ENCODE results near the gene FRMD3. TPM values are rescaled to one million over a fixed set of nuclear protein-coding genes. Genes with fewer than 3 reads are reported as not detected.

The FRMD3 gene
- total and polyA plus RNA-seq, 8 donors = 0.87 to 2.6 (median 1.5) TPM

DNA sequence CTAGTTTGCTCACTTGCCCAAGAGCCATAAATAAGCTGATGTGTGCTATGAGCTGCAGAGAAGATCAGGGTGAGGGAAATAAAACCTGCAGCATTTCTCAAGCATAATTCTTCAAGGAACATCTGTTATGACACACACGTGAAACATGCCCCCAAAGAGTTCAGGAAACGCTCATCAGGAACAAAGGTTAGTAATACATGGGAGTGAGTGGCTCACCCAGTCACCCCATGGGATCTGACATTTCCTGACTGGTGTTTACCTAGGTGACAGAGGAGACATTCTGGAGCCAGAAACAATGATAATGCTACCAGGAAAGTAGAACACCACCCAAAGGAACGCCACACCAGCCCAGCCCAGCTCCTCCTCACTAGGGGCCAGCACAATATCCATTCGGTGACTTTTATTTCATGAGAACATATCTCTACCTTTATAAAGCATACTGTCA is 66.0 kb downstream of the FRMD3 start:
- no peak for FAIRE-seq
- H3K4me3 ChIP-seq = no peak overlapping the region
- ATAC-seq = peak in 2 of 4 donors; percentile 18 to 64
- H3K4me1 ChIP-seq = no peaks in the 10 kb centered on the region
- no peaks in the 10 kb centered on the region for H3K9me3 ChIP-seq
- 82 to 88% methylated on average over 4 of the region's 4 CpGs for WGBS, 2 donors
- H3K27ac ChIP-seq = no peak overlapping the region
- TF ChIP-seq CTCF (IDR thresholded peaks at IDR 0.05) = no peak
- no peaks in the 10 kb centered on the region for H3K36me3 ChIP-seq
- intact Hi-C loops (cut with DNase I) = no loop called here
- DNase-seq = no peak
- no peaks in the 10 kb centered on the region for H3K27me3 ChIP-seq

DNA sequence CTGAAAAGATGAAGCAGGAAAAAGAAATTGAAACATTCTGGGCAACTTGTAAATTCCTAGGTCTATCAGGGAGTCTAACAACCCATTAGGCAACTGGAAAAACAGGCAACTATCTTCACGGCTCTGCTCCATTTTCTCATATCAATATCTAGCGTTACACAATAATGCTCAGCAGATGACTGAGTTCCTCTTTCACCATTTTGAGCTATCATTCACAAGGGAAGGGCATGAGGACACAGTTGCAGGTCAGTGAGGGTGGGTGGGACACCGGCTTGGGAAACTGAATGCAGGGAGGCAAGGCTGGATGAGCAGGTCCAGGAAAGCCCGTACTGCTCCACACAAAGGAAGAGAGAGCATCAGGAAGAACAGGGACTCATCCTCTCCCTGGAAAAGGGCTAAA is 67.0 kb downstream of the FRMD3 start:
- FAIRE-seq = no peak
- 88 to 97% methylated on average over 4 of the region's 4 CpGs for WGBS, 2 donors
- H3K27me3 ChIP-seq = no peaks in the 10 kb centered on the region
- DNase-seq = no peak
- no peak for ATAC-seq
- no peak overlapping the region for H3K27ac ChIP-seq
- H3K4me1 ChIP-seq = no peaks in the 10 kb centered on the region
- H3K9me3 ChIP-seq = no peaks in the 10 kb centered on the region
- no peak for TF ChIP-seq CTCF (IDR thresholded peaks at IDR 0.05)
- intact Hi-C loops (cut with DNase I) = no loop called here
- no peaks in the 10 kb centered on the region for H3K36me3 ChIP-seq
- H3K4me3 ChIP-seq = no peak overlapping the region

DNA sequence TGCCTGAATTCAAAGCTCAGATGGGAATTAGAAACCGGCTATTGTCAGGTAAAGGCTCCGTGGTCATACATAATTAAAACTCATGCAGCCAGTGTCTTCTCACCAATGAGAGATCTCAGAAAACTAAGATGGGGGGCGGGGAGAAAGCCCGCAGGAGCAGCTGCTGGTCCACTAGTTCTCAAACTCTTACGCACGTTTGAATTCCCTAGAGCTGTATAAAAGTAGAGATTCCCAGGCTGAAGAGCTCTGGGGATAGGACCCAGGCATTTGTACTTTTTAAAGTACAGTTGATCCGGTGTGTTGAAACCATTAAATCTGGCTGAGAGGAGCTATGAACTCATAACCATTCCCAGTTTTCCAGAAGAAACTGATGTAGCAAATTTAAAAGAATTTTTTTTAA is 68.5 kb downstream of the FRMD3 start:
- no peak for FAIRE-seq
- no peak for TF ChIP-seq CTCF (IDR thresholded peaks at IDR 0.05)

DNA sequence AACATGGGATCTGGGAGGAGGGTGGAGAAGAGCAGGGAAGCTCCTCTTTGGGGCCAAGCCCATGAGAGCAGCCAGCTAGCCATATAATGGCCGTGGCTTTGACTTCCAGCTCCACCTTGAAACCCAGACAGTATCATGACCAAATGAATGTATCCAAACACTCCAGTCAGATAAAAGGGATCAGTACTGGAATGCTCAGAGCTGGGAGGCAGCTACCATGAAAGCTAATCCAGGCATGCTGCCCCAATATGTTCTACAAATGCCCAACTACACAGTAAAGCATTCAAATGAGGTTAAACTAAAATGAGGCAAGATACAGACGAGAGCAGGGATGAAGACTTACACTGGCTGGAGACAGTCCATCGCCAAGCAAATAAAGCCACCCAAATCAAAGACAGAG is 69.4 kb downstream of the FRMD3 start:
- no peaks in the 10 kb centered on the region for H3K4me1 ChIP-seq
- H3K4me3 ChIP-seq = no peak overlapping the region
- no peak overlapping the region for H3K27ac ChIP-seq
- H3K36me3 ChIP-seq = no peaks in the 10 kb centered on the region
- no peak for DNase-seq
- ATAC-seq = no peak
- intact Hi-C loops (cut with DNase I) = no loop called here
- no peaks in the 10 kb centered on the region for H3K27me3 ChIP-seq
- WGBS, 2 donors = 77 to 89% methylated on average over 3 of the region's 3 CpGs
- TF ChIP-seq CTCF (IDR thresholded peaks at IDR 0.05) = no peak
- FAIRE-seq = no peak
- H3K9me3 ChIP-seq = no peaks in the 10 kb centered on the region

More for the DNA sequence above, 68.5 kb downstream of the FRMD3 start:
- no peak for DNase-seq
- ATAC-seq = no peak
- Histone ChIP-seq H3K27ac (no peak overlapping the region), H3K9me3 (no peaks in the 10 kb centered on the region), H3K4me3 (no peak overlapping the region), H3K4me1 (no peaks in the 10 kb centered on the region), H3K36me3 (no peaks in the 10 kb centered on the region), H3K27me3 (no peaks in the 10 kb centered on the region)
- intact Hi-C loops (cut with DNase I) = no loop called here
- WGBS, 2 donors = 84 to 91% methylated on average over 7 of the region's 7 CpGs

GRCh38 chr9:83466877-83467276 is 71.3 kb downstream of the FRMD3 start:
- no peak overlapping the region for H3K4me3 ChIP-seq
- intact Hi-C loops (cut with DNase I) = no loop called here

More at GRCh38 chr9:83466877-83467276, 71.3 kb downstream of the FRMD3 start:
- 64 to 65% methylated on average over 2 of the region's 2 CpGs for WGBS, 2 donors
- no peak overlapping the region for H3K27ac ChIP-seq
- H3K27me3 ChIP-seq = no peaks in the 10 kb centered on the region
- no peak for TF ChIP-seq CTCF (IDR thresholded peaks at IDR 0.05)
- no peaks in the 10 kb centered on the region for H3K4me1 ChIP-seq
- no peaks in the 10 kb centered on the region for H3K36me3 ChIP-seq
- DNase-seq (no peak), FAIRE-seq (no peak), ATAC-seq (no peak)
- H3K9me3 ChIP-seq = no peaks in the 10 kb centered on the region
